Smooth muscle cell (in vitro differentiated cells): ENCODE results near the gene SCN9A. TPM values are rescaled to one million over a fixed set of nuclear protein-coding genes. Genes with fewer than 3 reads are reported as not detected.

Experiments used
- DNase-seq: peaks from one replicate; lab custom pipeline; 2025; ENCODE audit not compliant: unreplicated experiment; lab: John Stamatoyannopoulos, UW
- H2AFZ ChIP-seq: fragments of 200-600 bp; sonication (generic); 2 replicates; pipeline ENCODE4 v1.6.0; 2016; ENCODE audit warnings: antibody characterized with exemption, low read depth, mild to moderate bottlenecking
- H3F3A ChIP-seq: fragments of 200-600 bp; sonication (generic); 2 replicates; pipeline ENCODE4 v1.6.0; 2017; ENCODE audit warnings: antibody characterized with exemption, low read depth
- H3K27ac ChIP-seq: fragments of 200-600 bp; sonication (generic); 2 replicates; pipeline ENCODE4 v1.5.1; 2016; ENCODE audit warnings: low read depth, mild to moderate bottlenecking
- H3K27me3 ChIP-seq: fragments of 200-600 bp; sonication (generic); 2 replicates; pipeline ENCODE4 v1.6.1; 2016; ENCODE audit warnings: low read depth, mild to moderate bottlenecking
- H3K36me3 ChIP-seq: fragments of 200-600 bp; sonication (generic); 2 replicates; pipeline ENCODE4 v1.5.1; 2016; ENCODE audit warnings: low read depth
- H3K4me1 ChIP-seq: fragments of 200-600 bp; sonication (generic); 2 replicates; pipeline ENCODE4 v1.5.1; 2016; ENCODE audit warnings: low read depth
- H3K4me2 ChIP-seq: fragments of 200-600 bp; sonication (generic); 2 replicates; pipeline ENCODE4 v1.6.0; 2016; ENCODE audit warnings: mild to moderate bottlenecking
- H3K4me3 ChIP-seq: fragments of 200-600 bp; sonication (generic); 2 replicates; pipeline ENCODE4 v1.5.1; 2016; ENCODE audit warnings: mild to moderate bottlenecking
- H3K79me2 ChIP-seq: fragments of 200-600 bp; sonication (generic); 2 replicates; pipeline ENCODE4 v1.6.0; 2016; ENCODE audit warnings: low read depth, mild to moderate bottlenecking
- H3K9ac ChIP-seq: fragments of 200-600 bp; sonication (generic); 2 replicates; pipeline ENCODE4 v1.6.0; 2016; ENCODE audit warnings: low read depth
- H3K9me3 ChIP-seq: fragments of 200-600 bp; sonication (generic); replicated peaks from 2 replicates; pipeline ENCODE4 v1.5.1; 2016; ENCODE audit warnings: low read depth
- H4K20me1 ChIP-seq: fragments of 200-600 bp; sonication (generic); 2 replicates; pipeline ENCODE4 v1.6.0; 2016; ENCODE audit warnings: low read depth
- CTCF ChIP-seq: fragments of 200-600 bp; sonication (generic); IDR thresholded peaks from 2 replicates; pipeline ENCODE4 v1.5.1; 2017; ENCODE audit warnings: borderline replicate concordance, mild to moderate bottlenecking, antibody characterized with exemption; ENCODE audit not compliant: insufficient read depth, poor library complexity, severe bottlenecking
- WGBS: methylation state at CpG from one replicate; pipeline ENCODE4 v1.1.7; 2016; ENCODE audit warnings: low lambda C conversion rate; 5-methylcytosine and 5-hydroxymethylcytosine counted together
- polyA plus RNA-seq: library from polyadenylated mRNA; unstranded; fragments of >200 nt; fragmentation: Nextera tagmentation; extraction: Ambion mirVana; gene quantifications from 2 replicates; pipeline ENCODE4 v1.2.1, GENCODE V29; 2016
- total RNA-seq: library from RNA; depleted of rRNA; stranded (reverse); fragments of >200 nt; gene quantifications from 2 replicates; pipeline ENCODE4 v1.2.3, GENCODE V29; 2014

SCN9A gene
- total and polyA plus RNA-seq, 2 experiments from 2014 or later = 0.49 TPM; not detected in 1

- H3K79me2 ChIP-seq = no peaks in the 10 kb centered on the region
- H3K4me1 ChIP-seq = peaks cover 9% of the 10 kb centered on the region
- WGBS = 71% methylated on average over 4 of the region's 4 CpGs
- no peaks in the 10 kb centered on the region for H3K36me3 ChIP-seq
- peak overlapping the region; percentile 21 for H3K4me2 ChIP-seq
- H3K4me3 ChIP-seq = no peak overlapping the region
- no peaks in the 10 kb centered on the region for H3K27me3 ChIP-seq
- no peak overlapping the region for H3K9ac ChIP-seq
- no peaks in the 10 kb centered on the region for H3F3A ChIP-seq
- H4K20me1 ChIP-seq = no peaks in the 10 kb centered on the region
- DNase-seq = no peak
- TF ChIP-seq CTCF = no peak
- peak overlapping the region; percentile 65 for H2AFZ ChIP-seq
- no peak overlapping the region for H3K27ac ChIP-seq
- no peaks in the 10 kb centered on the region for H3K9me3 ChIP-seq
These were observed 31.2 kb downstream of the SCN9A start for GRCh38 chr2:166344286-166345113.

DNA sequence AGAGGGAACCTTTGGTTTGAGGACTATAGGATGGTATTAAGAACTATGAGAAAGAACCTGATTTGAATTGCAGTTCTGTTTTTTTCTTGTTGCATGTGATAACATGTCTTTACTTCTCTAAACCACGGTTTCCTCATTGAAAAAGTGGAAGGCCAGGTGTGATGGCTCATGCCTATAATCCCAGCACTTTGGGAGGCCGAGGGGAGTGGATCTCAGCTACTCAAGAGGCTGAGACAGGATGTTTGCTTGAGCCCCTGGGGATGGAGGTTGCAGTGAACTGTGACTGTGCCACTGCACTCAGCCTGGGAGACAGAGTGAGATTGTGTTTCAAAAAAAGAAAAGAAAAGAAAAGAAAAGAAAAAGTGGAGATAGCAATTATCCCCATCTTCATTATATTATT, 32.3 kb downstream of the SCN9A start:
- no peak overlapping the region for H3K4me3 ChIP-seq
- no peak overlapping the region for H3K27ac ChIP-seq
- H3K79me2 ChIP-seq = no peaks in the 10 kb centered on the region
- no peaks in the 10 kb centered on the region for H3K9me3 ChIP-seq
- H3K27me3 ChIP-seq = no peaks in the 10 kb centered on the region
- H2AFZ ChIP-seq = no peak overlapping the region
- WGBS = 53% methylated on average over 2 of the region's 2 CpGs
- no peaks in the 10 kb centered on the region for H3K36me3 ChIP-seq
- peaks cover 9% of the 10 kb centered on the region for H3K4me1 ChIP-seq
- no peak overlapping the region for H3K4me2 ChIP-seq
- no peak overlapping the region for H3K9ac ChIP-seq
- no peak for DNase-seq
- no peaks in the 10 kb centered on the region for H3F3A ChIP-seq
- TF ChIP-seq CTCF = no peak
- H4K20me1 ChIP-seq = no peaks in the 10 kb centered on the region

DNA sequence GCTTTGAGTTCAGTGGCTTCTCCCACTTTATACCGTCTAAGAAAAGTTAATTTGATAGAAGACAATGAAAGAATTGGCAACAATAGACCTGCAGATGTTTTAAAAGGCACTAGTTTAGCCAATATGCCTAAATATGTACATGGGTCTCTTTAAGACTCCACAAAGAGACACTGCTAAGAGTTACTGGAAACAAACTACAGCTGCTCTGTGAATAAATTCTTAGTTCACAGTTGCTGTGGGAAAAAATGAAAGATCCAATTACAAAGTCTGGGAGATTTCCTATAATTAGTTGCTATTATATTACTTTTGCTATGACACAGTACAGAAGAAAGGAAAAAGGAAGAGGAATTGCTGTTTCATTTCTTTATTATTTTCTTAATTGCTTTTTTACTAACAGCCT, 34.3 kb downstream of the SCN9A start:
- Histone ChIP-seq H3K79me2 (no peaks in the 10 kb centered on the region), H3K36me3 (no peaks in the 10 kb centered on the region), H2AFZ (no peak overlapping the region), H3K9ac (no peak overlapping the region), H3K27me3 (no peaks in the 10 kb centered on the region), H3K4me2 (no peak overlapping the region), H4K20me1 (no peaks in the 10 kb centered on the region), H3K4me1 (peaks cover 9% of the 10 kb centered on the region), H3F3A (no peaks in the 10 kb centered on the region), H3K9me3 (no peaks in the 10 kb centered on the region), H3K27ac (no peak overlapping the region), H3K4me3 (no peak overlapping the region)
- no peak for DNase-seq
- WGBS = 71% methylated on average over 1 of the region's 1 CpG
- TF ChIP-seq CTCF = no peak
